IPS-18c (cell line): ENCODE measurements around the gene C20orf144.
"Not testable (repeated sequence)": the region's sequence is repeated elsewhere in the genome, so short reads cannot be mapped to it uniquely, and the experiment has no call there.

Experiments used
- H3K4me3 ChIP-seq: 2 replicates; pipeline ENCODE4 v1.7.0; 2013; ENCODE audit warnings: low read depth, mild to moderate bottlenecking, low read length, moderate library complexity; ENCODE audit not compliant: insufficient read depth
- H3K9me3 ChIP-seq: one replicate; pipeline ENCODE4 v1.6.1; 2013; ENCODE audit warnings: mild to moderate bottlenecking, low read length, moderate library complexity; ENCODE audit not compliant: control insufficient read depth, insufficient read depth

C20orf144 gene

GRCh38 chr20:33698966-33699365 lies 36.8 kb downstream of the C20orf144 start:
- H3K4me3 ChIP-seq, H3K9me3 ChIP-seq: not testable (repeated sequence)

GRCh38 chr20:33700696-33701441 lies 38.7 kb downstream of the C20orf144 start:
- H3K4me3 ChIP-seq, H3K9me3 ChIP-seq: not testable (repeated sequence)

- peaks cover 7% of the 10 kb centered on the region for H3K9me3 ChIP-seq
Measured at GRCh38 chr20:33701629-33702450, 39.7 kb downstream of the C20orf144 start.

GRCh38 chr20:33702861-33703260 lies 40.7 kb downstream of the C20orf144 start:
- Histone ChIP-seq H3K4me3 (no peak overlapping the region), H3K9me3 (peaks cover 5% of the 10 kb centered on the region)

More at GRCh38 chr20:33701629-33702450, 39.7 kb downstream of the C20orf144 start:
- H3K4me3 ChIP-seq: no peak overlapping the region

- no peaks in the 10 kb centered on the region for H3K9me3 ChIP-seq
Measured at GRCh38 chr20:33703498-33704137, 41.5 kb downstream of the C20orf144 start.

GRCh38 chr20:33704197-33704924 lies 42.2 kb downstream of the C20orf144 start:
- no peak overlapping the region for H3K4me3 ChIP-seq

More at GRCh38 chr20:33703498-33704137, 41.5 kb downstream of the C20orf144 start:
- no peak overlapping the region for H3K4me3 ChIP-seq

GRCh38 chr20:33707668-33708067 lies 45.5 kb downstream of the C20orf144 start:
- H3K4me3 ChIP-seq: no peak overlapping the region
- no peaks in the 10 kb centered on the region for H3K9me3 ChIP-seq

More at GRCh38 chr20:33704197-33704924, 42.2 kb downstream of the C20orf144 start:
- no peaks in the 10 kb centered on the region for H3K9me3 ChIP-seq

GRCh38 chr20:33709398-33709797 lies 47.3 kb downstream of the C20orf144 start:
- H3K9me3 ChIP-seq: no peaks in the 10 kb centered on the region
- no peak overlapping the region for H3K4me3 ChIP-seq

GRCh38 chr20:33709905-33710541 lies 47.9 kb downstream of the C20orf144 start:
- H3K4me3 ChIP-seq: no peak overlapping the region

GRCh38 chr20:33710681-33711445 lies 48.7 kb downstream of the C20orf144 start:
- no peaks in the 10 kb centered on the region for H3K9me3 ChIP-seq
- H3K4me3 ChIP-seq: no peak overlapping the region

More at GRCh38 chr20:33709905-33710541, 47.9 kb downstream of the C20orf144 start:
- no peaks in the 10 kb centered on the region for H3K9me3 ChIP-seq

GRCh38 chr20:33711446-33711738 lies 49.3 kb downstream of the C20orf144 start:
- Histone ChIP-seq H3K4me3 (no peak overlapping the region), H3K9me3 (no peaks in the 10 kb centered on the region)
